Amniotic stem cell (primary cell): ENCODE measurements around the gene CDYL.
"Not testable (repeated sequence)": the region's sequence is repeated elsewhere in the genome, so short reads cannot be mapped to it uniquely, and the experiment has no call there.

Experiments used
- DNase-seq: peaks from one replicate; lab custom pipeline; 2025; lab: John Stamatoyannopoulos, UW

CDYL gene

GRCh38 chr6:4805553-4806336 lies 29.5 kb downstream of the CDYL start:
- DNase-seq = no peak

GRCh38 chr6:4806337-4806725 lies 30.1 kb downstream of the CDYL start:
- no peak for DNase-seq

GRCh38 chr6:4806791-4807190 lies 30.6 kb downstream of the CDYL start:
- no peak for DNase-seq

DNA sequence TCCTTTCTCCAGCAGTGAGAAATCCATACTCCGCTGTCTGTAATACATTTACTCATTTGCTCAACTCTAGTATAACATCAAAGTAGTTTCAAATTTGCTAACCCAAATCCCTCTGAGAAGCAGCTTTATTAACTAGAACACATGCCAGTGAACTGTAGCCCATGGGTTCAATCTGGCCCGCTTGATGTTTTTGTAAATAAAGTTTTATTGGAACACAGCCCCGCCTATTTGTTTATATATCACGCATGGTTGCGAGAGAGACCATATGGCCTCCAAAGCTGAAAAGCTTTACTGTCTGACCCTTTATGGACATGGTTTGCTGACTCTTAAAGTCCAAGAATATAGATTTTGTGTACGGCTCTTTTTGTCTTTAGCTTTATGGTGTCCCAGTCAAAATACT lies 32.2 kb downstream of the CDYL start:
- DNase-seq = no peak

GRCh38 chr6:4809999-4810918 lies 34.1 kb downstream of the CDYL start:
- DNase-seq = no peak

GRCh38 chr6:4812068-4812467 lies 35.9 kb downstream of the CDYL start:
- DNase-seq = no peak

DNA sequence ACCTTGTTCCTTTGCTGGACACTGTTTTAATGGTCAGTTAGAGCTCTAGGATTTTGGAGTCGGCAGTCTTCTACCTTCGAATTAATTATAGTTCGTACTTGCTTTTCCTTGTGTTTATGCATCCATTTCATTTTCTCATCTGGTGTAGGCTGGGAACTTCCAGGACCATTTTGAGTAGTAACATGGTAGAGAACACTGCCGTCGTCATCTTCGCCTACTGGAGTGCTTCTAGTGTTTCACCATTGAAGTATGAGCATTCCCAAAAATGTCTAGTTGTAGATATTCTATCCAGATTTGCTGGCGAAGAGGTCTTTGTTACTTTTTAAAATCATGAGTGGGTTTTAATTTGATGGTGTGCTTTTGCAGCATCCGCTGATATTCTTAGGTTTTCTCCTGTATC lies 36.9 kb downstream of the CDYL start:
- DNase-seq = no peak

- no peak for DNase-seq
These were observed 38.0 kb downstream of the CDYL start for GRCh38 chr6:4814212-4814611.

DNA sequence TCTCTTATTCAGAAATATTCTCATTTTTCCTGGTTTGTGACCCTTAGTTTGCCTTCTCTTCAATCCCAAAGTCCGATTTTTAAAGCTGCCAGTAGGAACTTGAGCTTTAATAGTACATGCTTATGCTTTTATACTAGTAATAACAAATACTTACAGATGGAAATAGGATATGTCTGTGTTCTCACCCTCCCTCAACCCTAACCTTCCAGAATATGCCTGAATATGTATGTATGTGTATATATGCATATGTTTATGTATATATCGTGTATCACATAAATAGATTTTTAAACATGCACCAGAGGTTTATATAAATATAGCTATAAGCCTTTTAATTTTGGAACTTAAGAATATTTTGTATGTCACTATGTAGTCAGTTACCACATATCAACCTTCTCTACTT lies 38.8 kb downstream of the CDYL start:
- DNase-seq = no peak

DNA sequence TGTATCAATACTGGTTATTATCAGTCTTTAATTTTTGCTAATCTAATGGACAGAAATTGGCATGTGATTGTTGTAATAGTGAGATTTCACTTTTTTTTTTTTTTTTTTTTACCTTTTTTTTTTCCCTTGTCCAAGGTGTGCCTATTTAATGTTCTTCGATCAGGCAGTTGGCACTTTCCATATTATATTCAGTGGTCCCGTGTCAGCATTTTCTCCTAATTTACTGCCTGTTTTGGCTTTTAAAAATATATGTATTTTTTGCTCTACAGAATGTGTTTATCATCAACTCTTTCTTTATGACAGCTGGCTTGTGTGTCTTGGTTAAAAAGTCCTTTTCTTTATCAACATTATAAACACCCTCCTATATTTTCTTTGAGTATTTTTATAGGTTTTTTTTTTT lies 39.4 kb downstream of the CDYL start:
- DNase-seq = no peak

- DNase-seq = no peak
These were observed 40.7 kb downstream of the CDYL start for GRCh38 chr6:4816904-4817303.

GRCh38 chr6:4817551-4817950 lies 41.3 kb downstream of the CDYL start:
- no peak for DNase-seq

DNA sequence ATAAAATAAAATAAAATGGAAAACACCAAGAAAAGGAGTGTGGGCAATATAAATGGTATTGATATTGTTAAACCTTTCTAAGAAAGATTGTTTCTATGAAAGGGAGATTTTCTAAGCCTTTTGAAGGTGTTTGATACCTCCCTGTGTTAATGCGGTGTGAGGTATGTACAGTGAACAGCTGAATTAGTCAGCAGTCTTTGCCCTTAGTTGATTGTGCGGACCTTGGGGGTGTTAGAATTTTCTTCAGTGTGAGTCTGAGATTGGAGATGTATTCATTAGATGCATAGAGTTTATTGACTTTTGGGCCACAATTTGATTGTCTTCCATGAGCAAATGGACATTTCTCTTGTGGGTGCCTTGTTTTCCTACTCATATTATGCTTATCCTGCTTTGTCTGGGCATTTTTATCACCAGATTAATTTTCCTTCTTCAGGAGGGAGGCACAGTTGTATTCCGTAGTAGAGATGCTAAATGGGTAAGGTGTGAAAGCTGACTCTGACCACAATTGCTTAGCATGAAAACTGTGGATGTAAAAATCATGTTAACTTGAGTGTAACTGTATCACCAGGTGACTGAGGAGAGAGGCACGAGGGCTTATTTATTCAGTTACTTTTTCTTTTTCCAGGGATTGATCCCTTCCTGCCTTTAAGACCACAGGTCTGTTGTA lies 42.2 kb downstream of the CDYL start:
- DNase-seq = no peak

DNA sequence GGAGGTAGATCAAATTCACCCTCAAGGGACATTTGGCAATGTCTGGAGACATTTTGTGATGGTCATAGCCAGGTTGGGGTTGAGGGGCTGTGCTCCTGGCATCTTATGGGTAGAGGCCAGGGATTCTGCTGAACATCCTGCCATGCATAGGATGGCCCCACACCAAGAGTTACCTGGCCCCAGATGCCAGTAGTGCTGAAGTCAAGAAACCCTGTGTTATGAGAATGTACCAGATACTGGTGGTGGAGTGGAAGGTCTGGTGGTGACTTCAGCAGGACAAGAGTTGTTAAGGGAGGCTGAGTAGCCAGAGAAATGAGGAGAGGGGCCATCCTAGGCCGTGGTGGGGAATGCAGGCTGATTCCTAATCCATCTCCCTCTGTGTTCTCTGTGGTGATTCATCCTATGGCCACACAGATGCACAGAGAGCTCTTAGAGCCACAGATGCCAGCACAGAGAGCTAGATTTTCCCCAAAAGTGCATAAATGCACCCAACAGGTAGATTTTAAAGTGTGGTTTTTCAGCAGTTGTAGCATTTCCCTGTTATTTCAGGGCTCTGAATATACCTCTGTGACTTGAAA lies 43.6 kb downstream of the CDYL start:
- no peak for DNase-seq

DNA sequence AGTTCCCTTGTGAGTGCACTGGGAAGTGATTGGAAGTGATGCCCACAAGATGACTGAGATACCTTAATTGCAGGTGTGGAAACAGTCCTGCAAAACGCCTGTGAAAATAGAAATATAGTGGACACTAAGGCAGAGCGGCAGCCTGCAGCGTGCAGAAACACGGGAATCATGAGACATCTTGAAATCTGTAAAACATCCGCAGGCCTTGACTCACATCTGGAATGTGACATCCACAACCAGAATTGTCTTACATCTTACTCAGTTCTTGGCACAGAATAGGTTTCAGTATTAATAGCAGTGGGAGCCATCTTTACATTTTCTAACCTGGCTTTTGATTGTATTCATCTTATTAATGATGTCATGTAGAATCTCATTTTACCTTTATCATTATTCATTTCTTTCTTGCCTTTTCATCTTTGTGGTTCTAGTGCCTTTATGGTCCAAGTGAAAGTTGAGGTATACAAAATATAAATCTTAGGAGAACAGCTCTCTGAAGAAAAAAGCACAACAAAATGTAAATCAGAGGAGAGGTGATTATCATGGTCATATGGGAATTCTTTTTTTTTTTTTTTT lies 44.6 kb downstream of the CDYL start:
- DNase-seq = no peak

GRCh38 chr6:4822476-4822875 lies 46.3 kb downstream of the CDYL start:
- DNase-seq = no peak

DNA sequence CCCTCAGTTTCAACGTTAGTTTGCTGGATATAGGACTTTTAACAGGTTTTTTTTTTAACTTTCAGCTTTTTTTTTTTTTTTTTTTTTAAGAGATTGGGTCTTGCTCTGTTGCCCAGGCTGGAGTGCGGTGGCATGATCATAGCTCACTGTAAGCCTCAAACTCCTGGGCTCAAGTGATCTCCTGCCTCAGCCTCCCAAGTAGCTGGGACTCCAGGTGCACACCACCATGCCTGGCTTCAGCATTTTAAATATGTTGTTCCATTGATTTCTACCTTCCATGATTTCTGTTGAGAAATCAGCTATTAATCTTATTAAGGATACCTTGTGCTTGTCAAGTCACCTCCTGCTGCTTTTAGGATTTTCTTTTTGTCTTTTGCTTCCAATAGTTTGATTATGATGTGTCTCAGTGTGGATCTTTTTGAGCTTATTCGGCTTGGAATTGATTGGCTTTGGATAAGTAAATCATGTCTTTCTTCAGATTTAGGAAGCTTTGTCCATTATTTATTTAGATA lies 52.0 kb downstream of the CDYL start:
- DNase-seq = no peak

GRCh38 chr6:4829089-4829488 lies 52.9 kb downstream of the CDYL start:
- no peak for DNase-seq

- DNase-seq = not testable (repeated sequence)
These were observed 59.3 kb downstream of the CDYL start for GRCh38 chr6:4835540-4835939.

DNA sequence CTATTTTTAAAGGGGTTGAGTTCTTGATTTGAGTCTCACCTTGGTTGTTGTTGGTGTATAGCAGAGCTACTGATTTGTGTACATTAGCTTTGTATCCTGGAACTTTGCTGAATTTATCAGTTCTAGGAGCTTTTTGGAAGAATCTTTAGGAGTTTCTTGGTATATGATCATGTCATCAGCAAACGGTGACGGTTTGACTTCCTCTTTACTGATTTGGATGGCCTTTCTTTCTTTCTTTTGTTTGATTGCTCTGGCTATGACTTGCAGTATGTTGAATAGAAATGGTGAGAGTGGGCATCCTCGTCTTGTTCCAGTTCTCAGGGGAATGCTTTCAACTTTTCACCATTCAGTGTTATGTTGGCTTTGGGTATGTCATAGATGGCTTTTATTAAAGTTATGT lies 64.0 kb downstream of the CDYL start:
- no peak for DNase-seq

DNA sequence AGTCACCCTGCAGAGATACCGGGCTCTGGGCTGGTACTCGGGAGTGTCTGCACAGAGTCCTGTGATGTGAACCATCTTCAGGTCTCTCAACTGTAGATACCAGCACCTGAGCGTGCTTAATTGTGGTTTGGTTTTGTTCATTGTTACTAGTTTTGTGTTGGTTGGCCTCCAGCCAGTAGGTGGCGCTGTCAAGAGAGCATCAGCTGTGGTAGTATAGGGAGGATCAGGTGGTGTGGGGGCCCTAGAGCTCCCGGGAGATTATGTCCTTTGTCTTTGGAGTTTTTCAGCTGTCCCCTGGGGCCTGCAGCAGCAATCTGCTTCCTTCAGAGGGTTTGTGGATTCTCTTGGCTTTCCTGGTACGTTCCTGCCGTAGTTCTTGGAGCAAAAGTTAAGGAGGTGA lies 67.9 kb downstream of the CDYL start:
- no peak for DNase-seq

DNA sequence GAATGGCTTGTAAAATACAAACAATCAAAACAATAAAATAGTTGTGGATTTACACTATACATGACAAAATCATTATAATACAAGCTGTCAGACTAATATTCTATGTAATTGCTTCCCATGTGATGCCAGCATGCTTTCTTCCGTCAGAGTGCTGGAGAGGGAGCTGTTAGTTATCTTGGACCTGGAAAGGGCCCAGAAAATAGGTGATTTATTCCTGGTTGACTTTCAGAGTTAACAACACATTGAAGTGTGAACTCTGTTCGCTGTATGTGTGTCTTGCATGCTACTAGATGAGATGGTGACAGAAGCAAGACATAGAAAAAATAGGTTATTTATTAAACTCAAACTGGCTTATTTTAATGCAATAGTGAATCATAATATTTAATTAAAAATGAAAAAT lies 70.2 kb downstream of the CDYL start:
- no peak for DNase-seq
